RPMI8226 (cell line): ENCODE results near the gene PHYH.
"Not testable (repeated sequence)": the region's sequence is repeated elsewhere in the genome, so short reads cannot be mapped to it uniquely, and the experiment has no call there.

Experiments used
- DNase-seq: peaks from one replicate; pipeline ENCODE4 v3.0.0-alpha.2; 2015

PHYH gene

DNA sequence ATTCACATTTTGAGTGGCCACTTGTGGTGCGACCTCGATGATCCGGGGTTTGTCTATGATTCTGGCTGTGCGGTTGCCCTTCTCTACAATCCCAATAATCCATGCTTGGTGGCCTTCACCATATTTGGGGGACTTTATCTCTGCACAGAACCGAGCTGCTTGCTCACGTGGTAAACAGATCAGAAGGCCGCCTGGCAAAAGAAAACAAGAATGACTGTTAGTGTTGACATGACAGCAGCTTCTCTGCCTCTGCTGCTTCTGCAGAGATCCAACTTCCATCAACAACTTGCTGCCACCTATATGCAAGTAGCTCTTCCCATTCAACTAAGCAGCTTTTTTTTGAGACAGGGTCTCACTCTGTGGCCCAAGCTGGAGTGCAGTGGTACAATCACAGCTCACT, 19.3 kb upstream of the PHYH start:
- DNase-seq = no peak

DNA sequence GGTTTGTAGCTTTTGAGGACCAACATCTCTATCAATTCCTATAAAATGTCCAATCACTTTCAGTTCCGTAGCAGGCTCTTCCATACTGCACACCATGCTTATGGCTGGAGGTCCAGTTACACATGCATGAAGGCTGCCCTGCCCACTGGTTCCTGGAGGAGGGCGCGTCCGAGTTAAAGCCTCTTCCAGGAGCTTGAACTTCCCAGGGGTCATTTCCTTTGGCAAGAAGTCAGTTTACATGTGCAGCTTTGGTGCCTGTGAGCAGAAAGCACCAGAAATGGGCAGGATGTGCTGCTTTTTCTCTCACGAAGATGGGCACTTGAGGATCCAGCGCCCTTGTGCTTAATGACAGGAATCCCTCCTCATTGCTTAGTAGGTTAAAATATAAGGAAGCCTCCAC, 17.6 kb upstream of the PHYH start:
- no peak for DNase-seq

DNA sequence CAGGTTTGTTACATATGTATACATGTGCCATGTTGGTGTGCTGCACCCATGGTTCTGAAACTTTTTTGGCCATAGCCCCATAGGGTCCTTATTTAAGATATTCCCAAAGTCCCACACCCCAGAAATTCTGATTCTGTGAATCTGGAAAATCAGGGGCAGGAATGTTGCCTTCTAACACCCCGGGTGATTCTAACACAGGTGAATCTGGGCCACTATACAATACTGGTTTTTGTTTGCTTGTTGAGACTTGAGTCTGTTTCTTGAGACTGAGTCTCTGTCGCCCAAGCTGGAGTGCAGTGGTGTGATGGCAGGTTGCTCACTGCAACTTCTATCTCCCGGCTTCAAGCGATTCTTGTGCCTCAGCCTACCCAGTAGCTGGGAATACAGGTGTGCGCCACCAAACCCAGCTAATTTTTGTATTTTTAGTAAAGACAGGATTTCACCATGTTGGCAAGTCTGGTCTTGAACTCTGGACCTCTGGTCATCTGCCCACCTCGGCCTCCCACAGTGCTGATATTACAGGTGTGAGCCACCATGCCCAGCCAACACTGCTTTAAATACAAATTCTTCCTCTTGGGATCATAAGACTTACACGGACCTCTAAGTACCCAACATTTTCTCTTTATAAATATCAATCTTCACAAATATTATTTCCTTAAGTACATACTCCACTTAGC, 16.9 kb upstream of the PHYH start:
- DNase-seq = no peak

DNA sequence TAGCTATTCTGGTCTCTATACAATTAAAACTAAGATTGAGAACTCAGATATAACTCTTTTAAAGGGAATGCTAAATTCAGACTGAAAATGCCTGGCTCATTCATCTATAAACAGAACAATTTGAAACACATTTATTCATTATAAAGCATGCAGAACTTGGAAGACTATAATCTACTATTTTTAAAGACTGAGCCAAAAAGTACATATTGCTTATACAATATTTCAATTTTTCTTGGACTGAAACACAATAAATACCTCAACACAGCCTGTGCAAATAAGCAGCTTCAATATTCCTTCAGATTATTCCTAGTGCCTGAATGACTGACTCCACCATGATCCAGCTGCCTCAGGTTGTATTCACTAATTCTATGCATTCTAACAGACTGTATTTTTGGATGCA, 15.5 kb upstream of the PHYH start:
- DNase-seq = no peak

DNA sequence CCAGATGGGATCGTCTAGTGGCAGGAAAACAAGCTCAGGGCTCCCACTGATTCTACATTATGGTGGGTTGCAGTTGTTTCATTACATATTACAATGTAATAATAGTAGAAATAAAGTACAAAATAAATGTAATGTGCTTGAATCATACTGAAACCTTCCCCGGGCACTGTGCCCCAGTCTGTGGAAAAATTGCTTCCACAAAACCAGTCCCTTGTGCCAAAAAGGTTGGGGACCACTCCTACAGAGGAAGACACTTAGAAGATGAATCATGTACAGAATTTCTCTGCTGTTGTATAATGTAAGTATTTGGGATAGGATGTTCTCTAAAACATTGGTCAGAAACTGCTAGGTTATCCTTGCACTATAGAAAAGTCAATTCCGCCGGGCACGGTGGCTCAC, 11.3 kb upstream of the PHYH start:
- no peak for DNase-seq

DNA sequence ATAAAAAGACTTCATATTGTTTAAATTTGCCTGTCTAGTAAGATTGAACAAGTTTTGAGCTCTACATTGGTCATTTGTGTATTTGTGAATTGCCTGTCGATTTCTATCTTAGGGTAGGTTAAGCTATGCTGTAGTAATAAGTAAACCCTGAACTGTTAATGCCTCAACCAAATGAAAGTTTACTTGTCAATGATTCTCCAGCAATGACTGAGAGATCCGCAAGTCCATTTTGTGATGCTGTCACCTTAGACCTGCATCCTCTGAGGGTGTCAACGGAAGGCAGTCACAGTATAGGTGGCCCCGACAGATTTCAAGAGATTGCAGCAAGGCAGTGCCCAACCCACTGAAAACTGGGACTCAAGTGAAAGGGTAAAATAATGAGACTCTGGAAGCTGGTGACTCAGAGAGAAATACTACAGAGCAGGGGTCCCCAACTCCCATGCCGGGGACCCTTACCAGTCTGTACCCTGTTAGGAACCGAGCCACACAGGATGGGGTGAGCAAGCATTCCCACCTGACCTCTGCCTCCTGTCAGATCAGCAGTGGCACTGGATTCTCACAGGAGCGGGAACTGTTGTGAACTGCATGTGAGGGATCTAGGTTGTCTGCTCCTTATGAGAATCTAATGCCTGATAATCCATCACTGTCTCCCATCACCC, 10.8 kb upstream of the PHYH start:
- DNase-seq = no peak

DNA sequence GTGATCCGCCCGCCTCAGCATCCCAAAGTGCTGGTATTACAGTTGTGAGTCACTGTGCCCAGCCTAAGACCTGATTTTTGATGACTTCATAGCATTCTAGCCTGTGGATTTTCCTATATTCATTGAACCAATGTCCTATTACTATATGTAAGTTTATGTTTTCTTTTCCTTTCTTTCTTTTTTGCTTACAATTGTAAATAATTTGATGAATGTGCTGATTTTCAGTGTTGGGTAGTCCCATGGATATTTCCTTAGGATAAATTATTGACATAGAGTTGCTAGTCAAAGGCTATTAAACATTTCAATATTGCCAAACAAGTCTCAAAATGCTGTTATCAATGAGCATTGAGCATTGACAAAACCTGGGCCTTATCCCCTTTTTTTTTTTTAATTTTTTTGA, 9.9 kb upstream of the PHYH start:
- no peak for DNase-seq

DNA sequence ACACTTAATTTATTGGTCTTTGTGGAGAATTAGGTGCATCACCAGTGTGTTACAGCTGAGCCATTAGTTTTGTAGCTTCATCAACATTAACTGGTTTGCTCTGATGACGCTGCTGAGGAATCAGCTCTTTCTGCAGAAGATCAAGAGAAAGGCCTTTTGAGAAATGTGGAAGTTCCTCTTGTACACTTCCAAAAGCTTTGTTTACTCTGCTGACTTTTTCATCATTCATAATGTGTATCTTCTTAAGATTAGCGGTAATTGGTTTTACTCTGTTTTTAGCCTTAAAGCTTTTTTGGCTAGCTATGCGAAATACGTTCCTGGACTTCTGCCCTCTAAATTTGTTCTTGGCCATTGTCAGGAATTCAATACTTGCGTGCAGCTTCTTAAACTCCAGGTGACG, 8.2 kb upstream of the PHYH start:
- DNase-seq = no peak

DNA sequence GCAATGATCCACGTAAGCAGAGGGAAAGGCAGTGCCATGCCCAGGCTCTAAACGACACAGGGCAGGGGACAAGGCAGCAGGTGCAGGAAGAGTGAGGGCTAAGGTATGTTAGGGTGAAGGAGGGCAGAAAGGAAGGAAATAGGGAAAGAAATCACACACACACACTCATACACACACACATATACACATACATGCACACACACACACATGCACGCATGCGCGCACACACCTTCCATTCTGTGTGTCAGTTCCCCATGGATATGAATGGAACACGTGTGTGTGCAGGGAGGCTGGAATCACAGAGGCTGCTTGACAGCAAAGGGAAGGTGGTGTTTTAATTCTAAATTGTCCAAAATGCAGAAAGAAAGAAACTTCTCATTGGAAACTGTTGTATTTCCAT, 6.2 kb upstream of the PHYH start:
- DNase-seq = no peak

DNA sequence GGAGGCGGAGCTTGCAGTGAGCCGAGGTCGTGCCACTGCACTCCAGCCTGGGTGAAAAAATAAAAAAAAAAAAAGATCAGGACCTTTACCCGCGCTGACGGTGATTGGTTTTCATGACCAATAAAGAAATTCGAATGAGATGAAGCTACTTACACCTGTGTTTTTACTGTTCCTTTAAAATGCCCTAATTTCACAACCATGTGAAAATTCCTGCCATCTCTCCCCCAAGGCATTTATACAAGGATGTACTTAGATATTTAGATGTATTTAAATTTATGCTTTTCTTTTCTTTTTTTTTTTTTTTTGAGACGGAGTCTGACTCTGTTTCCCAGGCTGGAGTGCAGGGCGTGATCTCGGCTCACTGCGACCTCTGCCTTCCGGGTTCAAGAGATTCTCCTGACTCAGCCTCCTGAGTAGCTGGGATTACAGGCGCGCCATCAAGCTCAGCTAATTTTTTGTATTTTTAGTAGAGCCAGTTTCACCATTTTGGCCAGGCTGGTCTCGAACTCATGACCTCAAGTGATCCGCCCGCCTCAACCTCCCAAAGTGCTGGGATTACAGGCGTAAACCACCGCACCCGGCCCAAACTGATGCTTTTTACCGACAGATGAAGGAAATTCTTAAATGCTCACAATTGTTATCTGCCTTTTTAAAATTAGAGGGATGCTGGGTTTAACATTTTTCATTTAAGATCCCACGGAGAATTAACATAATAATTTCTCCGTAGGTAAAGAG, 3.1 kb upstream of the PHYH start:
- no peak for DNase-seq

DNA sequence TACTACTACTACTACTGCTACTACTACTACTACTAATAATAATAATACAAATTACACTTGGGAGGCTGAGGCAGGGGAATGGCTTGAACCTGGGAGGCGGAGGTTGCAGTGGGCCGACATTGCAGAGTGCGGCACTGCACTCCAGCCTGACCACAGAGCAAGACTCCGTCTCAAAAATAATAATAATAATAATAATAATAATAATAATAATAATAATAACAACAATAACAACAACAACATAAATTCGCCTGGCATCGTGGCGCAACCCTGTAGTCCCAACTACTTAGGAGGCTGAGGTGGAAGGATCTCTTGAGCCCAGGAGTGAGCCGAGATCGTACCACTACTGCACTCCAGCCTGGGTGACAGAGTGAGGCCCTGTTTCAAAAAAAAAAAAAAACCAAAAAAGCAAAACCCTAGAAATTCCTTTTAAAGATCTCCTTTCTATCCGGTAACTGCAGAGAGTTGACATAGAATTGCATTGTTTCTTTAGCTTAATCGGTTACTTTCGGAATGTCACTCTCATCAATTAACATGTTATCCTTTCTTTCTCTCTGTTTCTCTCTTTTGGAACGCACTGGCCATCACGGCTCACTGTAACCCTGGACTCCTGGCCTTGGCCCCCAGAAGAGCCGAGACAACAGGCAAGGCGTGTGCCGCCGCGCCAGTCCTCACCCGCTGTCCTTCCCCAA, 972 bp downstream of the PHYH start:
- DNase-seq = no peak

DNA sequence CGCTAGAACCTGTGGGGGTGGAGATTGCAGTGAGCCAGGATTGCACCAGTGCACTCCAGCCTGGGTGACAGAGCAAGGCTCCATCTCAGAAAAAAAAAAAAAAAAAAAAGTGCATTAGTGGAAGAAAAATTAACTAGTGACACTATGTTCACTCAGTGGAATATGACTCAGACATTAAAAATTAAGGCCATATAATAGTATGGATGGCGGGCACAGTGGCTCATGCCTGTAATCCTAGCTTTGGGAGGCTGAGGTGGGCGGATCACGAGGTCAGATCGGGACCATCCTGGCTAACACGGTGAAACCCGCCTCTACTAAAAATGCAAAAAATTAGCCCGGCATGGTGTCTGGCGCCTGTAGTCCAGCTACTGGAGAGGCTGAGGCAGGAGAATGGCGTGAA, 3.4 kb downstream of the PHYH start:
- DNase-seq = no peak

DNA sequence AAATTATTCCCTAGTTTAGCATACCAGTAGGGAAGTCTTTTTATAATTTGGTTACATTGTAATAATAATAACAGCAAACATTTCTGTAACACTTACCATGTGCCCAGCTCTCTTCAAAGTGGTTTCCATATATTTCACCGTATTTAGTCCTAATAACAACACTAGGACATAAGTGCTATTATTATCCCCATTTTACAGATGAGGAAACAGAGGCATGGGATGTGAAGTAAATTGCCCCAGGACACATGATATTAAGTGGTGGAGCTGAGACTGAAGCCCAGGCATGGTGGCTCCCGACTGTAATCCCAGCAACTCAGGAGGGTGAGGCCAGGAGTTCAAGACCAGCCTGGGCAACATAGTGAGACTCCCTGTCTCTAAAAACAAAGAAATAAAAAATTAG, 5.1 kb downstream of the PHYH start:
- DNase-seq = no peak

DNA sequence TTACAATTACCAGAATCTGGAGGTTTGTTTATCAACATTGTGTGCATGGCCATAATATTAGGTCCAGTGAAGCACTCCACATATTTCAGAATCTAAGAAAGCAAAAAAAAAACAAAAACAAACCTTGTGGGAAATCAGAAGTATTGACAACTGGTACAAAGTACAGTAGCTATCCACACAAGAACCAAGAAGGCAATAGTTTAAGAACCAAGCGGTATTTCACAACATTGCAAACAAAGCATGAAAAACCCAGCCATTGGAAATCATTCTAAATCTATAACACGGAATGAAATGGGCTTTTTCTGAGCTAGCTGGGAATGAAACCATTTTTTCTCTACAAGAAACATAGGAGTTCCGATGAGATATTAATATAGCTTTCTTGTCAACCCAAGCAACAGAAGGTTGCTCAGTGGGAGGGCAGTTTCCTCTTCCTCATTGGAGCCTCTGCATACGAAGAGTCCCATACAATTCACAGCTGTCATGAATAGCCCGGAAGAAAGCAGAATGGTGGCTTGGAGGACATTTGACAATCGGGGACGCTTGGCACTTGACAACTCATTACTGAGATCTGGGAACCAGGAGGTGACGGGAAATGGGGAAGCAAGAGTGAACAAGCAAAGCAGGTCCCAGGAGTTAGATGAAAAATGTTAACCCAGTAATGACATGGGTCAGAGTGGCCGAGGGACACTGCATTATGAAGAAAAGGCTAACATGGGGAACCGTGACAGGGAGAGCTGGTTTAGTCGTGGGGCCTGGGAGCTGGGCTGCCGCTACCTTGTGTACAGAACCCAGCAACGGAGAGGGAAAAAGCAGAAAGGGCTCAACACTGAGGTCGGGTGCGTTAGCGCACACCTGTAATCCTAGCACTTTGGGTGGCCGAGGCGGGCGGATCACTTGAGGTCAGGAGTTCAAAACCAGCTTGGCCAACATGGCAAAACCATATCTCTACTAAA, 7.8 kb downstream of the PHYH start:
- DNase-seq = no peak

DNA sequence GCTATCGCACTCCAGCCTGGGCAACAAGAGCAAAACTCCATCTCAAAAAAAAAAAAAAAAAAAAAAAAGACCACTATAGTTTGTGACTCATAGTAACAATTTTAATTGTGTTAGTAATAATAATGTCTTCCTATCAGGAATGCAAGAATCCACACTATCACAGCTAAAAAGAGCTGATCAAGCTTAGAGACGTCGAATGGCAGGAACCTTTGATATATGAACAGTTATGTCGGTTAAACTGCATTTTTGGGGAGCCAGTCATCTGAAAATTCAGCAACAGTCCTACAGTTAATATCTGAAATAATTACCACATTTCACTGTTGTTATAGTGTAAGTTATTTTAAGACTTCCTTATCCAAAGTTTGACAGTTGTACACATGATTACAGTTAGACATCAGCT, 8.8 kb downstream of the PHYH start:
- no peak for DNase-seq

DNA sequence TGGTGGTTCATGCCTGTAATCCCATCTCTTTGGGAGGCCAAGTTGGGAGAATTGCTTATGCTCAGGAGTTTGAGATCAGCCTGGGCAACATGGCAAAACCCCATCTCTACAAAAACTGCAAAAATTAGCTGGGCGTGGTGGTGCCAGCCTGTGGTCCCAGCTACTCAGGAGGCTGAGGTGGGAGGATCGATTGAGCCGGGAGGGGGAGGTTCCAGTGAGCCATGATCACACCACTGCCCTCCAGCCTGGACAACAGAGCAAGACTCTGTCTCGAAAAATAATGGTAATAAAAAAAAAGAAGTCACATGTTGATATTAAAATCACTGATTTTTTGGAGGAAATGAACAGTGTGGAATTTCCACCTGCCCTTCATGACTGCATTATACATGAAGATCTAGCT, 15.8 kb downstream of the PHYH start:
- no peak for DNase-seq

DNA sequence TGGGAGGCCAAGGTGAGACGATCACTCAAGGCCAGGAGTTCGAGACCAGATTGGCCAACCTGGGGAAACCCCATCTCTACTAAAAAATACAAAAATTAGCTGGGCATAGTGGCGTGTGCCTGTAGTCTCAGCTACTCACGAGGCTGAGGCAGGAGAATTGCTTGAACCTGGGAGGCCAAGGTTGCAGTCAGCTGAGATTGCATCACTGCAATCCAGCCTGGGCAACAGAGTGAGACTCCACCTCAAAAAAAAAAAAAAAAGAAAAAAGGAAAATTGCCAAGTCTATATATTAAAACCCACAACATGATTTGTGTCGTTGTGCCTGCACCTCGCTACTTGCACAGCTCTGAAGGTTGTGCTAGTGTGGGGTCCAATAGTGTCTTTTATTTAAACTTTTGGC, 17.5 kb downstream of the PHYH start:
- not testable (repeated sequence) for DNase-seq

DNA sequence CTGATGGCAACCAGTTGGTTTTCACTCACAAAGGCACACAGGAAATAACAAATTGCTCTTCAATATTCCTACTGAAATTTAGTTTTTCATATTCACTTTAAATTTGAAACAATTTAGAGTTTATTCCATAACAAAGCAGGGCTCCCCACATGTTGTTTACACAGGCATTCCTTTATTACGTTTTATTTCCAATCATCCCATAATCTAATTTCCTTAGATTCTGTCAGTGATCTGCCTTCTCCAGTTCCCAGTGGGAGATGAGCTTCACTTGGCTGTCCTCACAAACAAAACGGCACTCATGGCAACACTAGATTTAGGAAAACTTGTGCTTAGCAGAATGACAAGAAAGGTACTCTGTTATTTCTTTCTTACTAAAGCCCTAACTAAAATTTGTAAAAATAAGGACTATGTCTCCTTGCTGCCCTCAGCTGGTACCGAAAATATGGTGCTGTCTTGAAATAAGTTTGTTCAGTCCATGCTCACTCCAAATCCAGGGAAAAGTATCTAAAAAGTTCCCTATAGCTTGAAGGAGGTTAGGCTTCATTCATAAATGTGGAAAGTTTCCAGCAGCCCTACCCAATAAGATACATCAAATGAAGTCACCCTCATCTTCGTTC, 23.0 kb downstream of the PHYH start:
- DNase-seq = no peak

DNA sequence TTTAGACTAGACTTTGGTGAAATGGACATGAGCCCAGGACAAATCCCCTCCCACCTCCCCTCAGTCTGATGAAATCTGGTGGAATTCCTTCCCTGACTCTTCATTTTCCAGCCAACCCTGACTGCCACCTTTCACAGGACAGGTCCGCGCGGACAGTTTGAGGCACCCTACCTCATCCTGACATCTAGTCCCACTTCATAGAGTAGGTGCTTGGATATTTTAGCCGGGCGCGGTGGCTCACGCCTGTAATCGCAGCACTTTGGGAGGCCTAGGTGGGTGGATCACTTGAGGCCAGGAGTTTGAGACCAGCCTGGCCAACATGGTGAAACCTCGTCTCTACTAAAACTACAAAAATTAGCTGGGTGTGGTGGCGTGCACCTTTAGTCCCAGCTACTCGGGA, 23.7 kb downstream of the PHYH start:
- not testable (repeated sequence) for DNase-seq

DNA sequence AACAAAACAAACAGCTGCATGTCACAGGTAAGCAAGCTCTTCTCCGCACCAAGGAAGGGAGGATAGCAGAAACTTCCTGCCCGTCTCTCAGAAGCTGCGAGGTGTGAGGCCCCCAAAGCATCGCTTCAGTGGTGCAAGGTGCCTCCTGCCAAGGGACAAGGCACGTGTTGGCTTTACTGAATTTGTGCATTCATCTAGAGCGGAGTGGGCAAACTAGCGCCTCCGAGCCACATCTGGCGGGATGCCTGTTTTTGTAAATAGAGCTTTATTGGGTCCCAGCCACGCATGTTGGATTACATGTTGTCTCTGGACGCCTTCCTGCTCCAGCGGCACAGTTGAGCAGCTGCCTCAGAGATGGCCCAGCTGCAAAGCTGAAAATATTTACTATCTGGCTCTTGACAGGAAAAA, 27.7 kb downstream of the PHYH start:
- peak; percentile 8 for DNase-seq

DNA sequence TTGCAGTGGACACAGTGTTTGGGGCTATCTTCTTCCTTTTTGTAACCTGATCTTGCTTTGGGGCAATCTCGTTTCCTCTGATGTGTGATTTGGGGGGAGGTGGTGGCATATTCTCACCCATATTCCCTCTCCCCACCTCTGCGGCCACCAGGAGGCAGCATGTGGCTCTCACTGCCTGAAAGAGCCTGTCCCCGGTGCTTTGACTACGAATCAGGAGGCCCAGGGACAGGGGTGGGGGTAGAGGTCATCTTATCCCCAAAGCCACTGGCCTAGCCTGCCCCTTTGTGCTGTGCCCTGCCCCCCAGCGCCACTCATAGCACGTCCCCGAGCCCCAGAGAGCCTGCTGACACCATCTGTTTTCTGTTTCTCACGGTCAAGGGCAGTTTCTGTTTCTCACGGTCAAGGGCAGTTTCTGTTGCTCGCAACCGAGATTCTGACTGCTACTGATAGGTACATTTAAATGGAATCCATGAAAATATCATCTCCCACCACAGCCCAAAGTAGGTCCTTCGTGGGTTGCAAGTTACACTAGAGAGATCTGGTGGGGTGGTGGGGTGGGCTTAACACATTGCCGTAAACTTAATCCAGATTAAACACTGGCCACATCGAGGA, 28.2 kb downstream of the PHYH start:
- peak; percentile 64 for DNase-seq
